Testis (tissue), 3 donors: ENCODE measurements around the gene DYNC1LI1. TPM values are rescaled to one million over a fixed set of nuclear protein-coding genes. Genes with fewer than 3 reads are reported as not detected.

Source experiments
- DNase-seq: peaks from one replicate; pipeline ENCODE4 v3.0.0-alpha.2; 2019
- H3K27ac ChIP-seq, 2 donors: fragments of 200-600 bp; sonication (generic); one replicate each; pipeline ENCODE4 v1.5.1; 2019
- H3K27me3 ChIP-seq: fragments of 200-600 bp; sonication (generic); one replicate; pipeline ENCODE4 v1.5.1; 2019
- H3K36me3 ChIP-seq: fragments of 200-600 bp; sonication (generic); one replicate; pipeline ENCODE4 v1.5.1; 2017; ENCODE audit warnings: low read depth; ENCODE audit errors: missing control alignments
- H3K4me1 ChIP-seq: fragments of 200-600 bp; sonication (generic); one replicate; pipeline ENCODE4 v1.5.1; 2019
- H3K4me3 ChIP-seq, 2 donors: fragments of 200-600 bp; sonication (generic); one replicate each; pipeline ENCODE4 v1.5.1; 2017 to 2019
- H3K9me3 ChIP-seq: fragments of 200-600 bp; sonication (generic); one replicate; pipeline ENCODE4 v1.5.1; 2017
- POLR2A ChIP-seq: fragments of 450-650 bp; IDR thresholded peaks from one replicate; pipeline ENCODE4 v1.6.1; 2017; ENCODE audit warnings: antibody characterized with exemption, mild to moderate bottlenecking, moderate library complexity
- WGBS, 2 donors: methylation state at CpG; one replicate each; pipeline ENCODE4 v1.1.5; 2018; 5-methylcytosine and 5-hydroxymethylcytosine counted together
- intact Hi-C: fragments of 100-400 bp; cut with DNase I; formaldehyde crosslinking; loops from one replicate; pipeline ENCODE4 v1.15.1; 2023; ENCODE audit warnings: low total_unique reads
- polyA plus RNA-seq: library from polyadenylated mRNA; stranded (reverse); fragments of 350-450 nt; fragmentation: Illumina TruSeq; extraction: RNeasy Lipid Tissue Mini Kit (QIAGEN cat#74804); gene quantifications from one replicate; pipeline ENCODE4 v1.2.3, GENCODE V29; 2014; ENCODE audit warnings: low read depth, low replicate concordance; ENCODE audit not compliant: insufficient read depth
- total RNA-seq, 2 donors: library from RNA; depleted of rRNA; stranded (reverse); fragments of >200 nt; gene quantifications; one replicate each; pipeline ENCODE4 v1.2.3, GENCODE V29; 2016
- TF ChIP-seq, protein P1 (sequence below), 3 experiments: fragments of 450-650 bp in 2 of 3; fragments of 200-600 bp in 1 of 3; sonication (generic) in 1 of 3; IDR thresholded peaks; one replicate each; pipeline ENCODE4 v1.5.1; 2016 to 2019; ENCODE audit warnings: antibody characterized with exemption in 3 of 3, mild to moderate bottlenecking in 2 of 3, moderate library complexity in 1 of 3

DYNC1LI1 gene
- total and polyA plus RNA-seq, 3 donors from 2014 or later, result 53.9 to 85.7 (median 61.3) TPM

DNA sequence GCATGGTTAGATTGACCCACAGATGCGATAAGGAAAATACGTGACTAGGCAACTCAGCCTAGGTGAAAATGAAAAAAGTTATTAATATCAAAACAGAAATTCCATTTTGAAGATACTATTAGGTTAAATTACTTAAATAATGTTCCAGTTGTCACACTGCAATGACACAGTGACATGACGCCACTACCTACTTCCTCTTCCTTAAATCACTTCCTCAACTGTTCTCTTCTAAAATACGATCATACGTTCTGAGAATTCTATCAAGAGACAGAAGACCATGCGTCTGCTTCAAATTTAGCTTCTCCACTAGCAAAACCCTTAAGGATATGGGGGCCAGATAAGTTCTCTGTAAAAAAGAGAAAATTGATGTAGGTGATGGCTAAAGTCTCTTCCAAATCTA is 86.2 kb downstream of the DYNC1LI1 start:
- H3K27ac ChIP-seq, result no peak overlapping the region
- no peak overlapping the region for H3K4me3 ChIP-seq
- intact Hi-C loops, result no loop called here
- no peaks in the 10 kb centered on the region for H3K9me3 ChIP-seq
- 86 to 88% methylated on average over 6 of the region's 6 CpGs for WGBS, 2 donors
- DNase-seq, result no peak
- H3K36me3 ChIP-seq, result no peaks in the 10 kb centered on the region
- H3K4me1 ChIP-seq, result no peaks in the 10 kb centered on the region
- TF ChIP-seq, protein P1, sequence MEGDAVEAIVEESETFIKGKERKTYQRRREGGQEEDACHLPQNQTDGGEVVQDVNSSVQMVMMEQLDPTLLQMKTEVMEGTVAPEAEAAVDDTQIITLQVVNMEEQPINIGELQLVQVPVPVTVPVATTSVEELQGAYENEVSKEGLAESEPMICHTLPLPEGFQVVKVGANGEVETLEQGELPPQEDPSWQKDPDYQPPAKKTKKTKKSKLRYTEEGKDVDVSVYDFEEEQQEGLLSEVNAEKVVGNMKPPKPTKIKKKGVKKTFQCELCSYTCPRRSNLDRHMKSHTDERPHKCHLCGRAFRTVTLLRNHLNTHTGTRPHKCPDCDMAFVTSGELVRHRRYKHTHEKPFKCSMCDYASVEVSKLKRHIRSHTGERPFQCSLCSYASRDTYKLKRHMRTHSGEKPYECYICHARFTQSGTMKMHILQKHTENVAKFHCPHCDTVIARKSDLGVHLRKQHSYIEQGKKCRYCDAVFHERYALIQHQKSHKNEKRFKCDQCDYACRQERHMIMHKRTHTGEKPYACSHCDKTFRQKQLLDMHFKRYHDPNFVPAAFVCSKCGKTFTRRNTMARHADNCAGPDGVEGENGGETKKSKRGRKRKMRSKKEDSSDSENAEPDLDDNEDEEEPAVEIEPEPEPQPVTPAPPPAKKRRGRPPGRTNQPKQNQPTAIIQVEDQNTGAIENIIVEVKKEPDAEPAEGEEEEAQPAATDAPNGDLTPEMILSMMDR (IDR thresholded peaks at IDR 0.05), result no peak
- no peak for TF ChIP-seq POLR2A
- H3K27me3 ChIP-seq, result no peaks in the 10 kb centered on the region

DNA sequence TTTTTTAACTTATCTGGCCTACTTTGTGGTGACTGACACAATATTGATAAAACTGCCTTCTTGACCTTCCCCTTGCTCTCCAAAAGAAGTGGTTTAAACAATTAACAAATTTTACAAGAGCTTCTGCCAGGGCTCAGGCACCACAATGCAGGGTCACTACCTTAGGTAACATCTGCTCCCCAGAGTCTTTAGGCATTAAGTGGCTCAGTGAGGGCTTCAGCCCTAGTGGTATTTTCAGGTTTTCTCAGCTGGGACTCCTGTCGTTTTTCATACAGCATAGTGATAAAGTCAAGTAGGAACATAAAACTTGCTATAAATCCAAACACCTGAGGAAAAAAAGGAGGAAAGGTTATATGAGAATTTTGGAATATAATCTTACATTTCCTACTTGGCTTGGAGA is 86.9 kb downstream of the DYNC1LI1 start:
- H3K4me3 ChIP-seq, result no peak overlapping the region
- no peak for DNase-seq
- TF ChIP-seq, protein P1 (IDR thresholded peaks at IDR 0.05), result no peak
- no peak for TF ChIP-seq POLR2A
- H3K27me3 ChIP-seq, result no peaks in the 10 kb centered on the region
- H3K4me1 ChIP-seq, result no peaks in the 10 kb centered on the region
- no peaks in the 10 kb centered on the region for H3K36me3 ChIP-seq
- H3K27ac ChIP-seq, result no peak overlapping the region
- H3K9me3 ChIP-seq, result no peaks in the 10 kb centered on the region
- WGBS, 2 donors, result 42 to 70% methylated on average over 1 of the region's 1 CpG
- intact Hi-C loops, result no loop called here

DNA sequence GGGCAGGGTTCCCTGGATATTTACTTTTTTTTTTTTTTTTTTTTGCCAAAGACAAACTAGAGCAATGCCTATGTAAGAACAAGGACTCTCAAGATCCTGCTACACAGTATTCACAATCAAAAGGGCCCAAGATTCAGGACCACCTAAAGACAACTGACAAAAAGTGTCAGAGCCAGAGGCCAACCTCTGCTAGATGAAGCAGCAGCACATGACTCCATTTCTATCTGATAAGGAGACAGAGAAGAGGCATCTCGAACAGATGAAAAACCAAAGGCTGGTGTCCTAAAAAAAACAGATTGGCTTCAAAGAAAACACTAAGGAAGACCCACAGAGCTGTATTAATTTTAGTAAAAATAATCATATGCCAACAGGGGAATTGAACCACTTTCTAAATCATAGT is 88.0 kb downstream of the DYNC1LI1 start:
- H3K4me1 ChIP-seq, result no peaks in the 10 kb centered on the region
- no peaks in the 10 kb centered on the region for H3K9me3 ChIP-seq
- 87 to 100% methylated on average over 1 of the region's 1 CpG for WGBS, 2 donors
- no peak for TF ChIP-seq POLR2A
- TF ChIP-seq, protein P1 (IDR thresholded peaks at IDR 0.05), result no peak
- H3K27ac ChIP-seq, result no peak overlapping the region
- no peak for DNase-seq
- no peaks in the 10 kb centered on the region for H3K27me3 ChIP-seq
- no peaks in the 10 kb centered on the region for H3K36me3 ChIP-seq
- H3K4me3 ChIP-seq, result no peak overlapping the region
- intact Hi-C loops, result no loop called here

DNA sequence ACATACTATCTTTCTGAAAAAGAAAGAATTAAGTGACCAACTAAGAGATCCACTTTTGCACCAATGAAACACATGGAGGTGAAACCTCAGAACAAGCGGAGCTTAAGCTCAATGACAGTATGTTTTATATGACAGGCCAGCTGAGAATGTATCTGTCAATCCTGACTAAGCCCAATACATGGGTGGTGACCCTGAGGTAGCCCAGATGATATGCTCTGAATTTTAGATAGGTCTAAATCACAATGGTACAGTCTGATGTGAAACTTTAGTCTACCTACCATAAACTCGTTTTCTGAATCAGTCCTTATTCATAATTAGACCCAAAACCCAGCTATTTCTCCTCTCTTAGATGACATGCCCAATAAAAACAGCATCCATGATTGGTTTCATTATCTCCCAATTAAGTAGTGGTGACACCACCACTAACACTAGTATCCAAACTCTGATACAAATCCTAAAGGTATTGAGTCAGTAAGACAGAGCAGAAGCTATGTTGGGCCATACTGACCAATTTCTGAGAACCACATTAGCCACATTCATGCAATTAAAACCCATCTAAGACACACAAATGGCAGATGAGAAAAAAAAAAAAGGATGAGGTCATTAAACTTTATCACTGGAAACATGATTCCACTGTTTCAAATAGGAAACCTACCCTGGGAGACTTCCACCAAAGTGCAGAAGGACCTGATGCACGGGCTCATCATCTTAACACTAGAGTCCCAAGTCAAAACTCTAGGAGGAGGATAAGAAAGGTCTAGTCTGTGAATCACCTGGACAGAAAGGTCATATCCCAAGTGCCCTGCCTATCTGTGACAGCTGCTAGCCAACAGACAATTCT is 88.6 kb downstream of the DYNC1LI1 start:
- intact Hi-C loops, result no loop called here
- Histone ChIP-seq H3K9me3 (no peaks in the 10 kb centered on the region), H3K4me1 (no peaks in the 10 kb centered on the region), H3K36me3 (no peaks in the 10 kb centered on the region), H3K27ac (no peak overlapping the region), H3K27me3 (no peaks in the 10 kb centered on the region), H3K4me3 (no peak overlapping the region)
- TF ChIP-seq, protein P1 (IDR thresholded peaks at IDR 0.05), result no peak
- no peak for TF ChIP-seq POLR2A
- DNase-seq, result no peak
- 90 to 91% methylated on average over 3 of the region's 3 CpGs for WGBS, 2 donors

DNA sequence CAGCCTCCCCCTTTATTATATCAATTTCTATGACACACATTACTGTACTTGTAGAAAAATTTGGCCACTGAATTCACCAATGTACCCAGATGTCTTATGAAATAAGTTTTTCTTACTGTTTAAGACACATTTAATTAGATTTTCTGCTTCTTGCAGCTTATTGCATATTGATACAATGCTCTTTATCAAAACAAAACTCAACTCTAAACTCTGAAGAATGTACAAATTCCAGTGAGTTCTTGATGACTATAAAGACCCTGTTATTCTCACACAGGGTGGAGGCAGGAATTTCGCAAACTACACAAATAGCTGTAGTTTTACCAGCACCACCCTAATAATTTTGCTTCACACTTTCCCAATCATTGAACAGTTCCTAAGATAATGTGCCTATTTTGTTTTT is 90.1 kb downstream of the DYNC1LI1 start:
- TF ChIP-seq, protein P1 (IDR thresholded peaks at IDR 0.05), result no peak
- no peak for TF ChIP-seq POLR2A
- intact Hi-C loops, result no loop called here
- Histone ChIP-seq H3K27me3 (no peaks in the 10 kb centered on the region), H3K4me3 (no peak overlapping the region), H3K9me3 (no peaks in the 10 kb centered on the region), H3K36me3 (no peaks in the 10 kb centered on the region), H3K27ac (no peak overlapping the region), H3K4me1 (no peaks in the 10 kb centered on the region)
- DNase-seq, result no peak
- 49 to 74% methylated on average over 1 of the region's 1 CpG for WGBS, 2 donors
